Omental fat pad (tissue), 4 donors: Measurements from ENCODE around the gene COL16A1. TPM values are rescaled to one million over a fixed set of nuclear protein-coding genes. Genes with fewer than 3 reads are reported as not detected.

Experiments
- ATAC-seq: fragments of 150-250 bp; one replicate; pipeline ENCODE4 v1.9.1; 2016; ENCODE audit warnings: mild to moderate bottlenecking, moderate library complexity; ENCODE audit not compliant: low FRiP score
- DNase-seq: peaks from one replicate; pipeline ENCODE4 v3.0.0-alpha.2; 2019; ENCODE audit warnings: low spot score
- CTCF ChIP-seq, 3 donors: fragments of 450-650 bp; IDR thresholded peaks; one replicate each; pipeline ENCODE4 v1.5.1; 2016 to 2017; ENCODE audit warnings: antibody characterized with exemption in 3 of 3, mild to moderate bottlenecking in 3 of 3, moderate library complexity in 2 of 3
- total RNA-seq, 4 donors: library from RNA; depleted of rRNA; stranded (reverse); fragments of >200 nt; gene quantifications; one replicate each; pipeline ENCODE4 v1.1.0, GENCODE V29; 2016

Gene COL16A1
- total RNA-seq, 4 donors from 2014 or later, result 17.4 to 69.2 (median 21.7) TPM

GRCh38 chr1:31655756-31656155, 48.1 kb downstream of the COL16A1 start:
- TF ChIP-seq CTCF (IDR thresholded peaks at IDR 0.05), result no peak
- ATAC-seq, result no peak
- DNase-seq, result no peak

DNA sequence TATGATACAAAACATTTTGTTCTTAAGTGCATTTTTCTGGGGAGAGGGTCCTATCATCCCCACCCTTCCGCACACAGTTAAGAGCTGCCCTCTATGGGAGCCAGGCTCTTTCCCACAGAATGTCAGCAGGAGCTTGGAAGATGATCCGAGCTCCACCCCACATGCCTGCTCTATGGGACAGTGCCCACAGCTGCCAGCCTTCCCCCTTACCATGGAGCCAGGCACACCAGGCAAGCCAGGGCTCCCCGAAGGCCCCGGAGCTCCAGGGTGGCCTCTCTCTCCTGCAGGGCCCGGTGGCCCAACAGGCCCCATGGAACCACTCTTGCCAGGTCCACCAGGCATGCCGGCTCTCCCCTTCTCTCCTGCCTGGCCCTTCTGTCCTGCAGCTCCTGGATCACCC, 48.7 kb downstream of the COL16A1 start:
- no peak for ATAC-seq
- TF ChIP-seq CTCF (IDR thresholded peaks at IDR 0.05), result no peak
- DNase-seq, result no peak

DNA sequence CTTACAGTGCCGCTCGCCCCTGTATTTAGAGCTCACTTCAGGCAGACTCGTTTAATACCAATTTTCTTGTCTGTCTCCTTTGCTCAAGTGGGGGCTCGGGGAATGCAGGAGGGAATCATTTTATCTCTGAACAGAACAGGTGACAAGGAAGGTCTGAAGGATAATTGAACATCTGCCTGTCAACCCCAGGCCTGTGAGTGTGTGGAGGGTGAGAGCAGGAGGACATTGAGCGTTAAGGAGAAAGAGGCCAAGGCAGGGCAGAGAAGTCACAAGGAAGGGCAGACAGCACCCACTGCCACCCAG, 49.4 kb downstream of the COL16A1 start:
- DNase-seq, result no peak
- no peak for ATAC-seq
- no peak for TF ChIP-seq CTCF (IDR thresholded peaks at IDR 0.05)

DNA sequence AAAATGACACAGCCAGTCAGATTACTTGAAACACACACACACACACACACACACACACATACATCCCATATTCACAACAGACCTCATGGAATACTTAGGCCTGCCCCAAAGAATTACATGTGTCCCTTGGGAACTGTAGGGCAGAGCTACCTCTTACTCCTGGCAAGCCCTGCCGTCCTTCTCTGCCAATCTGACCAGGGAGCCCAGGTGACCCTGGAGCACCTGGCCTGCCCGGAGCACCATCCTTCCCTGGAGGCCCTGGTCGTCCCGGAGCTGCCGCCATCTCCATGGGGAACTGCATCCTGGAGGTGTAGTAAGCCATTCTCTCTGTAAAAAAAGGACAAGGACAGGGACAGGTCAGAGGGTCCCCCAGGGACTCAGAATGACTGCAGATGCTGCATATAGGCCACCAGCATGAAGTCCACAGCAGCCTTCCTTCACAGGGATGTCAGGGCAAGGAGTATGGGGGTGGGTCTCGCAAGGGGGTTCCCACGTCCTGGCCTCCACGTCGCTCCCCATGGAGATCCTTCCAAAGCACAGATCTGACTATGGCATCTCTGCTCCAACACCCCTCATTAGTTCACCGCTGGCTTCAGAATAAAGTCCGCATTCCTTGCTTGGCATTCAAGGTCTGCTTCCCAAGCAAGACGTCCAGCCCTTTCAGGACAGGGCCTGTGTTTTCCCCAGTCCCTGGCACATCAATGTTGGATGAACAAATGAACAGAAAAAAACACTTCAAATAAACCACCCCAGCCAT, 49.9 kb downstream of the COL16A1 start:
- no peak for TF ChIP-seq CTCF (IDR thresholded peaks at IDR 0.05)
- ATAC-seq, result no peak
- no peak for DNase-seq

- DNase-seq, result no peak
- TF ChIP-seq CTCF (IDR thresholded peaks at IDR 0.05), result no peak
- no peak for ATAC-seq
Observed at GRCh38 chr1:31652891-31653499, 50.8 kb downstream of the COL16A1 start.

DNA sequence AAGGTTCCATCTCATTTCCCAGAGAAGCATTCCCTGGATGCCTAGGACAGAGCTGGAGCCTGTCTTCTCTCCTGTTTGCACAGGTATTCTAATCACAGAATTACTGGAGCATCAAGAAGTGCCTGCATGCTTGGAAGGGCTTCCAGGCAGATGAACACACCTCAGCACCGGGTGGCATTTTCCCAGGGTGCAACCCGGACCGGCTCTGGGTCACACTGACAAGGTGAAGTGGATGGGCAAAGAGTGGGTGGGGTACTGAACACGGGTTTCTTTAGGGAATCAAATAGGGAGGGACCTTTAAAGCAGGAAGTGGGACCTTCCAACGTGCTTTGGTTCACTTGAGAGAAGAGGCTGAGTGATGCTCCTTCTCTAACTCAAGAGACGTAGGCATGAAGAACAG, 52.1 kb downstream of the COL16A1 start:
- DNase-seq, result no peak
- no peak for TF ChIP-seq CTCF (IDR thresholded peaks at IDR 0.05)
- no peak for ATAC-seq

DNA sequence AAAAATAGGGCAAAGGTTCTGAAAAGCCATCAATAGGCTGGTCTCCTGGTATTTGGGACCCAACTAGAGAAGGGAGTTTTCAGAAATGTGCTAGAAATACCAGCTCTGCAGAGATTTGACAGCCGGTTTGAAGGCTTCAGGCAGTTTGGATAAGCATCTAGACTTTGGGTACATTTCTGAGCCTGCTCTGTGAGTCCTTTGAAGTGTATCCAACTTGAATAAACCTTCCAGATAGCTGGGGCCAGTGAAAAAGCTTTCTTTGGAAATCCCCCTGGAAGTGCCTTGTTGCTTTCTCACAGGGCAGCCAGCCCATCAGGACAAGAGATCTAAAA, 52.8 kb downstream of the COL16A1 start:
- ATAC-seq (no peak), DNase-seq (no peak)
- TF ChIP-seq CTCF (IDR thresholded peaks at IDR 0.05), result no peak
